HG02840 (cell line): ENCODE data around the gene KLHDC1.
"Not testable (repeated sequence)": the region's sequence is repeated elsewhere in the genome, so short reads cannot be mapped to it uniquely, and the experiment has no call there.

Experiments
- ATAC-seq: cut with Tn5 transposase; IDR thresholded peaks from one replicate; pipeline ENCODE4 v1.9.1; 2021; ENCODE audit warnings: mild to moderate bottlenecking, moderate library complexity, moderate number of reproducible peaks; ENCODE audit not compliant: unreplicated experiment, low FRiP score

The KLHDC1 gene

GRCh38 chr14:49692811-49693734, at the start of gene KLHDC1:
TSS of gene KLHDC1 (plus strand) at chr14:49693120. CDS start at chr14:49693195, 75 bp downstream.
- peak; percentile 63 for ATAC-seq

DNA sequence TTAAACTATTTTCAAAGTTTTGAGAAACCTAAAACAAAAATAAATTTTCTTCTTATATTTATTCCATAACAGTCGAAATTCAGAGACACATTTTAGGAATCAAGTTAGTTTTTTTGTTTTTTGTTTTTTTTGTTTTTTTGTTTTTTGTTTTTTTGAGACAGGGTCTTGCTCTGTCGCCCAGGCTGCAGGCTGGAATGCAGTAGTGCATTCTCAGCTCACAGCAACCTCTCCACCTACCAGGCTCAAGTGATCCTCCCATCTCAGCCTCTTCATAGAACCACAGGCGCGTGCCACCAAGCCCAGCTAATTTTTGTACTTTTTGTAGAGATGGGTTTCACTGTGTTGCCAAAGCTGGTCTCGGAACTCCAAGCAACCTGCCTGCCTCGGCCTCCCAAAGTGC, 39.4 kb upstream of the KLHDC1 start:
- ATAC-seq: no peak

DNA sequence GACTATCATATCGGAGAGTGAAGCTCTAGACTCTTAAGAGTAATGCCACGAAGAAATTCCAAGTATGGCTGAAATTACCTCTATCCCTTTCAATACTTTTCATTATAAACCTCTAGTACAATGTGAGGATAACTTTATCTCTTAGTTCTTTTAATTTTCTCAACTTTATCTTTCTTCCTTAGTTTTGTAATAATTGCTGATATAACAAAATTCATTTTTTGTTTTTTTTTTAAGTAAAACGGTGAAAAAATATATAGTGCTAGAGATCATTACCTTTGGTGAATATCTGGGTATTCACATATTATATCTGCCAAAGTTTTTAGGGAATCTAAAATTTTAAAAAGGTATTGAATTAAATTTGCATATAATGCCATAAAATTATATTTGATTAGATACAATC, 38.4 kb upstream of the KLHDC1 start:
- ATAC-seq: no peak

DNA sequence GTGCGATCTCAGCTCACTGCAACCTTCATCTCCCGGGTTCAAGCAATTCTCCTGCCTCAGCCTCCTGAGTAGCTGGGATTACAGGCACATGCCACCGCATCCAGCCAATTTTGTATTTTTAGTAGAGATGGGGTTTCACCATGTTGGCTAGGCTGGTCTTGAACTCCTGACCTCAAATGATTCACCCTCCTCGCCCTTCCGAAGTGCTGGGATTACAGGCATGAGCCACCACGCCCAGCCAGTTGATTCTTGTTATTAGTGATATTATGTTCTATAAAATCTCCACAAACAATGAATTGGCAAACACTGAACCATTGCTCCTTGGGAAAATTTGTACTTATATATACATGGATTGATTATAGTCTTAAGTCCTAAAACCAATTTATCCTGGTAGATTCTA, 35.4 kb upstream of the KLHDC1 start:
- not testable (repeated sequence) for ATAC-seq

GRCh38 chr14:49659526-49660455, 33.1 kb upstream of the KLHDC1 start:
- no peak for ATAC-seq

GRCh38 chr14:49670475-49670874, 22.4 kb upstream of the KLHDC1 start:
- ATAC-seq: no peak

DNA sequence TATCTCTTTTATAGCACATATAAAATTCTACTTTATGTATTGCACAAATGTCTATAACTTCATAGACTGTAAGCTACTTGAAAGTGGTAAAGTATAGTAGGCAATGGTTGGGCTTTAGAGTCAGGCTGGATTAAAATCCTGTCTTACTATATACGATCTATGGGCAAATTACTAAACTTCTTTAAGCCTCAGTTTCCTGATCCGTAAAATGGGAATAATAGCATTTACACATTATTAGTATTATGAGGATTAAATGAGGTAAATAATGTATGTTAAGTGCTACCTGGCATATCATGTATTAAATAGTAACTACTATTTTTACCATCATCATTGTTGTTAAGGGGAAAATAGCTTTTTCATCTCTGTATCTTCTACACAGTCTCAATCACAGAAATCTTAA, 19.3 kb upstream of the KLHDC1 start:
- no peak for ATAC-seq

DNA sequence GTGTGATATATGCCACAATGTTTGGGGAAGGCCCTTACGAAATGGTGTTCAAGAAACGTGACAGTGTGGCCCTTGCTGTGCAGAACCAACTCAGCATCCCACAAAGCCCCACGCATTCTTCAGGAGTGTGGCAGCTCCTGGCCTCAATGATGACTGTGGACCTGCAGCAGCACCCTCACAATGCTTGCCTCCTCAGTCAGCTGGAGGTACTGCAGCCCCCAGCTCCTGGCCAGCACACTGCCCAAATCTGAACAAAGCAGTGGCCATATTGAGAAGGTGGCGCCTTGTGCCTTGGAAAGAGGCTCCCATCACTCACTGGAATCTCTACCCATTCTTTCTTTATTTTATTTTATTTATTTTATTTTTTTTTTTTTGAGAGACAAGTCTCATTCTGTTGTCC, 15.3 kb upstream of the KLHDC1 start:
- no peak for ATAC-seq

GRCh38 chr14:49679271-49679670, 13.6 kb upstream of the KLHDC1 start:
- no peak for ATAC-seq

GRCh38 chr14:49686425-49686824, 6.5 kb upstream of the KLHDC1 start:
- ATAC-seq: no peak

DNA sequence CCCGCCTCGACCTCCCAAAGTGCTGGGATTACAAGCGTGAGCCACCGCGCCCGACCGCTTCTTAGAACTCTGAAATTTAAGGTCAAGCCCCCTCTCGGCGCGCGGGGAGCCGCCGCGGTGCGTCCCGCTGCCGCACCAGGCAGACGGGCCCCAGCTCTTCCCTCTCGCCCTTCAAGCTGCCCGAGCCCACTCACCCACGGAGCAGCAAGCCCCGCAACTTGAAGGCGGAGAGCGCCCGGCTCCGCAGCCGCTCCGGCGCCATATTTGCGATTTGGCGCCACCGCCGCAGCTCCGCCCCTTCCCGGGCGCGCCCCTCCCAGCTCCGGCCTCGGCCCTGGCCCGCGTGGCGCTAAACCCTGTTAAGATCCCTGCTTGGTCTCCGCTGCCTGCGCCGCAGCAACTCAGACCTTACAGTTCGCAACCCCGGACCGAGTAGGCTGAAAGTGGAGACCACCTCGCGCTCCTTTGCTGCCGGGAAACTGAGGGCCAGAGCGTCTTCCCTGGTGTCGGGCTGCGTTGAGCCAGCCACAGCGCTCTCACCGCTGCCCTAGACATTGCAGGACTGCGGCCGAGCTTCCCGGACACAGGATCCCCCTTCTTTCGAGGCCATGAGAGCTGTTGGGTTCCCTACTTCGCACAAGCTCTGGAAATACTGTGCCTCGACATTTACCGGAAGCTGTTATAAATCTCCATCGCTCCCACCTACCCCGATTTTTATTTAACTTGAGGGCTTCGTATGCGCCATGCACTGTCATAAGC, 4.8 kb upstream of the KLHDC1 start, which contains the start of gene POLE2:
Gene POLE2, minus strand, starts transcription at position 273 of the 759 bp plus-strand sequence. Its CDS starts 11 bp downstream, at position 262.
- ATAC-seq: peak; percentile 67

DNA sequence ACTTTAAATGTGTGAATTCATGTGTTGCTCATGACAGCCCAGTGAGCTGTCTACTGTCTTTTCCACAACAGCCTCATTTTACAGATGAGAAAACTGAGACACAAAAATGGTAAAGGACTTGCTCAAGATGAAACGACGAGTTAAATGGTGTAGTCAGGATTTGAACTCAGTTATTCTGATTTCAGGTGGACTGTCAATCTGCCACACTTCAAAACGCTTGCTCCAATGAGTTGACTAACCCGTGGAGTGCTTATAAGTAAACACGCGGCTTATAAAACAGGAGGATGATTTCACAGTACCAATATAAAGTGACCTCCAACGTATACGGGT, 4.3 kb upstream of the KLHDC1 start:
- ATAC-seq: no peak

DNA sequence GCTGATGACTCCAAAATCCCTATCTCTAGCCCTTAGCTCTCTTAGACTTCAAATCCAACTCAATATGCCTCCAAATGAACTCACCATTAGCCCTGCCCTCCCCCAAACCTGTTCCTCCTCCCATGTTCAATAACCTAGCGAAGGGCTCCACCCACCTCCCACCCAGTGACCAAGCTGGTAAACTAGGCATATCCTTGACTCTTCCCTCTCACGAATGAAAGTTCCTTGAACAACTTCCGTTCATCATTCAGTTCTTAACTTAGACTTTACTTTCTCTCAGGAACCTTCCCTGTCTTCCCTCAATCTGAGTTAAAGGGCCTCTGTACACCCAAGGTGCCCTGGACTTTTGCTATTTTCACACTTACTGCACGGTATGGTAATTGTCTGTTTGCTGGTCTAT, 1.9 kb upstream of the KLHDC1 start:
- no peak for ATAC-seq

GRCh38 chr14:49692193-49692757, 645 bp upstream of the KLHDC1 start:
- ATAC-seq: no peak

DNA sequence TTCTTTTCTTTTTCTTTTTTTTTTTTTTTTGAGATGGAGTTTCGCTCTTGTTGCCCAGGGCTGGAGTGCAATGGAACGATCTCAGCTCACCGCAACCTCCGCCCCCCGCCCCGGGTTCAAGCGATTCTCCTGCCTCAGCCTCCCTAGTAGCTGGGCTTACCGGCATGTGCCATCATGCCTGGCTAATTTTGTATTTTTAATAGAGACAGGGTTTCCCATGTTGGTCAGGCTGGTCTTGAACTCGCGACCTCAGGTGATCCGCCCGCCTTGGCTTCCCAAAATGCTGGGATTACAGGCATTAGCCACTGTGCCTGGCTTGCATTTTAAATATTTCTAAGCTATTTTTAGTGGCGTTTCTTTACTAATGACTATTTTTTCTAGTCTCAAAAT, 810 bp downstream of the KLHDC1 start:
- ATAC-seq: not testable (repeated sequence)

- no peak for ATAC-seq
Measured at GRCh38 chr14:49702725-49703124, 9.8 kb downstream of the KLHDC1 start.

- ATAC-seq: no peak
Measured at GRCh38 chr14:49703965-49704364, 11.0 kb downstream of the KLHDC1 start.

GRCh38 chr14:49704471-49704870, 11.6 kb downstream of the KLHDC1 start:
- ATAC-seq: not testable (repeated sequence)

DNA sequence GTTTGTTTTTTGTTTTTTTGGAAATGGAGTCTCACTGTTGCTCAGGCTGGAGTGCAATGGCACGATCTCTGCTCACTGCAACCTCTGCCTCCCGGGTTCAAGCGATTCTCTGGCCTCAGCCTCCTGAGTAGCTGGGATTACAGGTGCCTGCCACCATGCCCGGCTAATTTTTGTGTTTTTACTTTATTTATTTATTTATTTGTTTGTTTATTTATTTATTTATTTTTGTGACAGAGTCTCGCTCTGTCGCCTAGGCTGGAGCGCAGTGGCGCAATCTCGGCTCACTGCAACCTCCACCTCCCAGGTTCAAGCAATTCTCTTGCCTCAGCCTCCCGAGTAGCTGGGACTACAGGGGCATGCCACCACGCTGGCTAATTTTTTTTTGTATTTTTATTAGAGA, 18.1 kb downstream of the KLHDC1 start:
- not testable (repeated sequence) for ATAC-seq

GRCh38 chr14:49720744-49721143, 27.8 kb downstream of the KLHDC1 start:
- ATAC-seq: no peak
